Activated CD4-positive, CD25-positive, alpha-beta regulatory T cell treated with anti-CD3 and anti-CD28 coated beads, Interleukin-2, amount 50 U/mL, for 72 hours (primary cell): Measurements from ENCODE around the gene OXNAD1.

Source experiments
- DNase-seq: peaks from one replicate; pipeline ENCODE4 v3.0.0; 2021

OXNAD1 gene, protein sequence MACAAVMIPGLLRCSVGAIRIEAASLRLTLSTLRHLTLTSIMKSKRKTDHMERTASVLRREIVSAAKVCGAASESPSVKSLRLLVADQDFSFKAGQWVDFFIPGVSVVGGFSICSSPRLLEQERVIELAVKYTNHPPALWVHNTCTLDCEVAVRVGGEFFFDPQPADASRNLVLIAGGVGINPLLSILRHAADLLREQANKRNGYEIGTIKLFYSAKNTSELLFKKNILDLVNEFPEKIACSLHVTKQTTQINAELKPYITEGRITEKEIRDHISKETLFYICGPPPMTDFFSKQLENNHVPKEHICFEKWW

DNA sequence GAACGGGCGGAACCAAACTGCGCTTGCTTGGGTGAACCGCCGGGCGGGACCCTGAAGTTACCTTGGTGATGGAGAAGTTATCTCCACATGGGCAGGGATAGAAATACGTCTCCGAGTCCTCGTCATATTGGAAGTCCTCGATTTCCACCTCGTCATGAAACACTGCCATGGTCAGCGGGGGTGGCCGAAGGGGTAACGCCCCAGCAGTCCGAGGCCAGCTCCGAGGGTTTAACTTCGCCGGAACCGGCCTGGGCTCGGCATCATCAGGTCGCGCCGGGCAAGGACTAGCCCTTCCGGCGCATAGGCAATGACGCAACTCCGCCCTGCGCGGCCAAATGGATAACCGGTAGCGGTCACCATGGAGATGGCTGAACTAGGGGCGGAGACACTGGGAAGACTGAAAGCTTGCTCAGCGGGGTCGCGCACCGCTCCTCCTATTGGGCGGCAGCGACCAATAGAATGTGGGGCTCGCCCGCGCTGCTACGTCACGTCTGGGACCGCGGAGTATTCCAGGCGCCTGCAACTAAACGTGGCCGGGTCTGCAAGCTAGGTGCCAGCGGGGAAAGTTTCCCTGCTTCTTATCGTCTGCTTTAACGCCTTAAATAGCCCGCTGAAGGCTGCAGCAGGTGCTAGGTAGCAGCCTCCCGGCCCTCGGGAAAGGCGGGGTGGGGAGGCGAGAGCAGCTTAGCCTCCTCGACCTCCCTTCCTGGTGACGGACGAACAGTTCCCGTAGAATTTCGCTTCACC lies at the start of gene OXNAD1, which contains the start of gene DPH3:
Gene OXNAD1, plus strand, starts transcription at position 505 of the 747 bp plus-strand sequence. CDS start 5,741 bp downstream, outside the sequence.
Gene DPH3, minus strand, starts transcription at position 236 of the 747 bp plus-strand sequence. Its CDS starts 67 bp downstream, at position 169.
- DNase-seq: peak; percentile 98

DNA sequence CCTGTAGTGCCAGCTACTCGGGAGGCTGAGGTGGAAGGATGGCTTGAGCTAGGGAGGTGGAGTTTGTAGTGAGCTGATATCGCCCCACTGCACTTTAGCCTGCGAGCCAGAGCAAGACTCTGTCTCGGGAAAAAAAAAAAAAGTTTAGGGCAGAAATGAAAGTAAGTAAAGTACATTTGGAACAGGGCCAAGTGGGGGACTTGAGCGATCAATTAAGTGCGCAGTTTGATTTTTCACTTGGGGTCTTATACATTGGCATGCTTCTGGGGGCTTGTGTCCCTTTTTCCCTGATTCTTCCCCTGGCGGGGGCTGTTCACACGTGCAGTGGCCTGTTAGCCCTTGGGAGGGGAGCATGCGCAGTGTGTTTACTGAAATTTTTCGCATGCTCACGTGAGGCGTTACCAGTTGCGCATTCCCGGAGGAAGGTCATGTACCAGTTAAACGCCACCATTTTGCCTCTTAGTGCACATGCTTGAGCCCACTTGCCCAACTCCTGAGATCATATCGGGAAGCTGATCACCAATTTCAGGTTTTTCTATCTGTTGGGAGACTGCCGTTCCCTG lies 48.6 kb upstream of the OXNAD1 start:
- DNase-seq: no peak

DNA sequence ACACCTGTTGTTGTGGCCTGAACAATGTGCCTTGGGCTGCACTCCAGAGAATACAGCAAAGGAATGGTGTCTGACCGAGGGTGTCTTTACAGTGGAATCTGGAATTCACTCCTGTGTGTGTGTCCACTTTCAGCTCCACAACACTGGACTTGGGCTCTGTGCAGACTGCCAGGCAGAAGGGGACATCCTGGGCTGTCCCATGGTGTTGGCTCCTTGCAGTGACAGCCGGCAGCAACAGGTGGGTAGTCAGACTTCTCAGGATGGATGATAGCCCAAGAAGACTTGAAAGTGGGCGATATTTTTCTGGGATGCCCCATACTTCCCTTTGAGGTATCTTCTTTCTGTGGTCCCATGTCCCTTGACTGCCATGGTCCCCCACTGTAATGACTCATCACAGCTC lies 45.2 kb upstream of the OXNAD1 start:
- DNase-seq: no peak

DNA sequence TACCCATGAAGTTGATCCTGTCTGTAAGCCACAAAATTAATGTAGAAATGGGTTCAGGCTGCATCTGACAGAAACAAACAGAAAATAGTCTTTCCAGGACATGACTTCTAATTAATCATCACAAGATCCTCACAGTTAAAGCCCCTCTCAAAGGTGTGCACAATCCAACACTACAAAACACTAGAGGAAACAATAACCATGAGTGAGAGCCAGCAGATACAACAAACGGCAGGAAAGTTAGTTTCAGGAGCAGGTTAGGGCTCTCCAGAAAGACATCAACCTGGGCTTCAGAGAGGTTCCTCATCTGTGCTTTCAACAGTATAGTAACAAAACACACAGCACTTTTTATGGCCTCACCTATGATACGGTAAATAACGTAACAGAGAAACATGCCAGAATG lies 43.0 kb upstream of the OXNAD1 start:
- no peak for DNase-seq

DNA sequence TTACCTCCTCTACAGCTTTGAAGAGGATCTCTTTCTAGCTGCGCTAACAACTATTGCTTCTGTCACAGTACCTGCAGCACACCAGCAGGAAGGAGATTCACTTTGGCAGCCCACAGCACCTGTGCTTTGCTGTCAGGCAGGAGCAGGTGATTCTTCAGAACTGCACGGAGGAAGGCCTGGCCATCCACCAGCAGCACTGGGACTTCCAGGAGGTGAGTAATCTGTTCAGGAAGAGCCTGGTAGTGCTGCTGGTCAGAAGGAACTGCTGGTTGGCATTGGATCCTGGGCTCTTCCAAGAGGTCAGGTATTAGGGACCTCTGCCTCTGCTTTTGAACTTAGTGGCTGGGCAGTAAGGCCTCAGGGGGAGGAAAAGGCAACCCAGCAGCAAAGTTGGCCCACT lies 42.5 kb upstream of the OXNAD1 start:
- DNase-seq: no peak

DNA sequence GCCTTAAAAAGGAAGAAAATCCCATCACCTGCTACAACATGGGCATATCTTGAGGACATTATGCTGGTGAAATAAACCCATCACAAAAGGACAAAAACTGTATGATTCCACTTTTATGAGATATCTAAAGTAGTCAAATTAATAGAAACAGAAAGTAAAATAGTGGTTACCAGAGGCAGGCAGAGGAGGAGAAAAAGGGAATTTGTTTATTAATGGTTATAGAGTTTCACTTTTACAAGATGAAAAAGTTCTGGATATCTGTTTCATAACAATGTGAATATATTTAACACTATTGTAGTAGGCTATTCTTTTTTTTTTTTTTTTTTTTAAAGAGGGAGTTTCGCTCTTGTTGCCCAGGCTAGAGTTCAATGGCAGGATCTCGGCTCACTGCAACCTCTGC lies 40.7 kb upstream of the OXNAD1 start:
- DNase-seq: no peak

DNA sequence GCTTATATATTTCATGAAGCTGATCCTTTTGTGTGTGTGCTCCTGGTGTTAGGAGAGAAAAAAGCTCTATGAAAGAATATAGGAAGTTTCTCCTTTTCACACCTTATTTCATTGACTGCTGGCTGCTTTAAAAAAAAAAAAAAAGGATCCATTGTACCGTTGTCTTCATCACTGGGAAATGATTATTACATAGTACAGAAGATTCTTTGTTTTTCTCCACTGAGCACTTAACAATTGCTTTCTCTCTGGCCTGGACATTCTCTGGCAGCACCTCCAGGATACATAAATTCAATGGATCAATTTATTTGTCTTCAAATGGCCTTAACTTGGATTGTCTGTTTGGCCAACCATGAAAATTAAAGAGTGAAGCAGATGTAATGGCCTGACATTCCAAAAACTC lies 37.4 kb upstream of the OXNAD1 start:
- DNase-seq: no peak

DNA sequence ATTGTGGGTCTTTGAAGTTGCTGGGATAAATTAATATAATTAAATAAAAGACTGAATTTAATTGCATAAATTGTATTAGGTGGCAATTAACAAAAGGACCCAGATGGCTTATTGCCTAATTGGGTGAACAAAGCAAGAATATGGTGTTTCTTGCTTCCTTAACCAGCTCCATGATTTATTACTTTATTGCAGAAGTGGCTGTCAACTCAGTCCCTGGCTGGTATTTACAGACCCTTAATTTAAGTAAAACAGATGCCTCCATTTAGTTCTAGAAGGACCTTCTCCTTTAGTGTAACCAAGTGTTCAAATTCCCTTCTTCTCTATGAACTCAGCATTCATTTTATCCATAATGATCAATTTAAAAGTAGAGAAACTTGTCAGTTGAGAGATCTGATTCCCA lies 35.3 kb upstream of the OXNAD1 start:
- no peak for DNase-seq

DNA sequence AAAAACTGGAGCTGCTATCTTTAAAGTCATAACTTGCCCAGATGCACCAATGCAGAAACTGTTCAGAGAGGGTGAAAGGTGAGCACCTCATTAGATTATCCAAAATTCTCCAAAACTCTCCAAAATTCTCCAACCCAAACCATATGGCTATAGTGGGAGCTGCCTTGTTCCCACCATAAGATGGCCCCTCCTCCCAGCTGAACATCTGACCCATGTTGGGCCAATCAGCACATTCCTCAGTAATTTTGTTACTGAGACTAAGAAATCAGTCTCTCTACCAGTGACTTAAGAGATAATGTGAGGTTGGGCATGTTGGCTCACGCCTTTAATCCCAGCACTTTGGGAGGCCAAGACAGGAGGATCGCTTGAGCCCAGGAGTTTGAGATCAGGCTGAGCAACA lies 33.0 kb upstream of the OXNAD1 start:
- DNase-seq: no peak

DNA sequence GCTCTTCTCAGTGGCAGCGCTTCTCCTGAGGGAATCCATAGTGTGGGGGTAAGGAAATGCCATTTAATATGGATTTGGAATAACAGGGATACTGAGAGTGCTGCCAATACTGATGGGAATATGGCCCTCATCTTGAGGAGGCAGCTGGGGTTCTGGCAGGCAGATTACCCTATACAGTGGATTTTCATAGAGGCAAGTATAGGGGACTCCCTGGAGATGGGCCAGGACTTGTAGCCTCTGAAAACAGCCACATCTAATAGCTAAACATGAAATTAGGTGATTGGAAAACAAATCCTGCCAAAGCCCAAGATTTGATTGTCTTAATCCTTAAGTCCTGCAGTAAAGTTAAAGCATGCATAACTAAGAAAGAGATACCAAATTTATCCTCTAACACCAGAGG lies 31.2 kb upstream of the OXNAD1 start:
- no peak for DNase-seq

DNA sequence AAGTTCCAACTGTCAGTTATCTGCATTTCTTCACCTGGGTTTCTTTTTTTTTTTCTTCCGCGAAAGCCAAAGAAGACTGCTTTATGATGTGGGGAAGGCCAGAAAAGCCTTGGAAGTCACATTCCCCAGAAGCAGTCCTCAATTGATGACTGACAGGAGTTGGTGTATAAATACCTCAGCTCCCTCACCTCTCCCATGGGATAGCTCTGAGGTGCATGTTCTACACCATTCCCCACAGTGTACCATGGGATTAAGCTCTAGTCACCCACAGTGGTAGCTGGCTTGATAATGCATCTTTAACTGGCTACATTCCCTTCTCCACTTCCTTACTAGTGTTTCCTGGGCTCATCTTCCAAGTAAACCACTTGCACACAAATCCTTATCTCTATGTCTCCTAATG lies 30.7 kb upstream of the OXNAD1 start:
- DNase-seq: no peak

DNA sequence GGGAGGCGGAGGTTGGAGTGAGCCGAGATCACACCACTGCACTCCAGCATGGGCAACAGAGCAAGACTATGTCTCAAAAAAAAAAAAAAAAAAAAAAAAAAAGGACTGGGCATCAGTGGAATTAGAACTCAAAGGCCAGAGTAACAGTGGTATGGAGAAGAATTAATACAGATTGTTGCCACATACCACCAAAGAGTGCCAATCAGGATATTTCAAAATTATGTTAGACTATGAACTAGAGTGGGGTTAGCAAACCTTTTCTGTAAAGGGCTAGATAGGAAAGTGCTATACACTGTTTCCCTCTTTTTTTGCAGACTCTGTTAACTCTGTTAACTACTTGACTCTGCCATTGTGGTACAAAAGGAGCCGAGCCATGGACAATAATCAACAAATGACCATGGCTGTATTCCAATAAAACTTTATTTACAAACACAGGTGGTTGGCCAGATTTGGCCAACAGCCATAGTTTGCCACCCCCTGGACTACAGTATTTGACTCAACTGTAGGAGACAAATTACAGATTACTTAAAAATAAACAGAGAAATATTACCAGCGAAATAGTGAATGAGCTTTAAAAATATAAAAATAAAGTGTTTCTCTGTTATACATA lies 28.9 kb upstream of the OXNAD1 start:
- no peak for DNase-seq

DNA sequence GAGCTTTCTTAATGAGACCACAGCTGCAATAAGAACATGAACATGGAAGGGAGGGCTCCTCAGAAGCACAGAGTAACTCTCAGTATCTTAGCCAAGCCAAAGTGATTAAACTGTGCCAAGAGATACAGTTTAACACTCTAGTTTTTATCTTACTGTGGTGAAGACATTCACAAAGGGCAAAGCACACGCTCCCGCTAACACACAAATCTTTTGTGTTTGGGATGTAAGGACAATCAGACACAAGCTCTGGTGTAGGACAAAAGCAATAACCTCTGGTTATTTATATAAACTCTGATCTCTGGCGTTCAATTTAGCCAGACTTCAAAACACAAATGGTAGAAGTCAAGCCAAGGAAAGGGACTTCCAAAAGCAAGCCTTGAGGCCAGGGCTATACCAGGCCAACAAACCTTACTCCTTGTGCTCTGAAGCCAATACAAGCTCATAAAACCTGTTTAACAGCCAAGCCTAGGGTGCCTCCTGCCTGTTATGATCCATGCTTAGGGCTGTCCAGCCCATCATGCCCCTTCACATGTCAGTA lies 28.1 kb upstream of the OXNAD1 start:
- no peak for DNase-seq

DNA sequence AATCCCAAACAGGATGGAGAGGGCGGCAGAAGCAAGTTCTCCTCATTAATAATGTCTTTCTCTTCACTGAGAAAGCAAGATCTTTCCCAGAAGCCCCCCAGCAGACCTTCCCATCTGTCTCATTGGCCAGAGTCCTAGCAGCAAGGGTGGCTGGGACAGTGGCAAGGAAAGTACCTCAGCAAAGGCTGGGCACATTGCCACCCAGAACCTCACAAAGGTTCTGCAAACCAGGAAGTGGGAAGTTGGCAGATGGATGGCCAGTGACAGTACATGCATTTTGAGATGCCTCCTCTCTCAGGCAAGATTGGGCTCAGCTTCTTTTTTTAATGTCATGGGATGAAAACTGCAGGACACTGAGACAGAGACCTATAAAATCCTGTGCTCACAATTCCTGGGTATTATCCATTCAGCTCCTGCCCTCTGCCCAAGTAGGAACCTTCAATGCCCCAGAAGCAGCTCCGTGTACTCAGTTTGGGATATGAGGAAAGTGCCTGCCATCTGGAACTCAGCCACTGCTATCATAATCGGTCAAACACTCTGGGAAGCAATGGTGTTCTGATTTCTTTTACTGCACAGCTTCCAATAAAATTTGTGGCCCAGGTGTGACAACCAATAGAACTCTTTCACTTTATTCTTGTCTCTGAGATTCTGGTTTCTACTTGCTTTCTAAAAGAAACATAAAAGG lies 25.8 kb upstream of the OXNAD1 start:
- DNase-seq: no peak

DNA sequence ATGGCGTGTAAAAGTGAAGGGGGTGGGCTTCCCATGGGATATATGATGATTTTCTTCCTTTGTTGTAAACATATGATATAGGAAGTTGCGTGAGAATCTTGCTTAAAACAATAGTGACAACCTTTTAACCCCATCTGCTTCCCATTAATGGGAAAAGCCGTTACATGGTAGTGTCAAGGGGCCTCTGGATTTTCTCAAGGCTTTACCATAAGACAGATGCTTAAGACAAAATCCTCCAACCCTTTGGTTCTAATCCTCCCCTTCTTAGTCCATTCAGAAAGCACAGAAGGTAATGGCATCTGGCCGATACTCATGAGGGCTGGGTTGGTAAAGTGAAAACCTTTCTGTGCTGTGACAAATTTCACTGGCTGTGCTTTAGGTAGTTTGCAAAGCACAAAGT lies 25.2 kb upstream of the OXNAD1 start:
- no peak for DNase-seq

DNA sequence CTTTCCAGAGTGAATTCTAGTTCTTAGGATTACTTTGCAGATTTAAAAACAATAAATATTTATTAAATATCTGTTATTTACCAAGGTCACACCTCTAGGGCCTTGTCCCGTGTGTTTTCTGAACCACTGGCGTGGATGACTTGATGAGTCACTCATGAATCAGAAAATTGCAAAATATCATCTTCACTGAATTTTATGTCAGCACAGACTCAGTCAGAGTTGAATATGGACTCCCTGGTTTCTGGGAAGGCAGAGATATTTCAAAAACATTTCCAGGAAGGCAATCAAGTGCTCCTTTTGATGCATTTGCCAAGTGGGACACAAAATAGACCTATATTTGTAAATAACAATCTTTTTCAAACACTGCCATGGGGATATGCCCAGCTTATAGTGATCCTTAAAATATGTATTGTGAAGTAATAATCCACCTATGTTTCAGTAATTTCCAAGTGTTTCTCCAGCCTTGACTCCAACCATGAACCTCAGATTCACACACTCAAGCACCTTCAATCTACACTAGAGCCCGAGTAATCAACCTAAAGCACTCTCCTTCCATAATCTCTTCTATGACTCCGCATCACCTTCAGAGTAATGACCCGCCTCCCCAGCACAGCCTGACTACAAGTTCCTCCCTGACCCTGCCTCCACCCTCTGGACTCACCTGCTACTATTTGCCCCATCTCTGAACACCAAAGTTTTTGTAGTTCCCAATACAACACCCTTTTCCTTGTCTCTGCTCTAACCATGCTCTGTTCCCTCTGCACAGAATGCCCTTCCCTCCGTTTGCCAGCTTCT lies 24.6 kb upstream of the OXNAD1 start:
- DNase-seq: no peak

DNA sequence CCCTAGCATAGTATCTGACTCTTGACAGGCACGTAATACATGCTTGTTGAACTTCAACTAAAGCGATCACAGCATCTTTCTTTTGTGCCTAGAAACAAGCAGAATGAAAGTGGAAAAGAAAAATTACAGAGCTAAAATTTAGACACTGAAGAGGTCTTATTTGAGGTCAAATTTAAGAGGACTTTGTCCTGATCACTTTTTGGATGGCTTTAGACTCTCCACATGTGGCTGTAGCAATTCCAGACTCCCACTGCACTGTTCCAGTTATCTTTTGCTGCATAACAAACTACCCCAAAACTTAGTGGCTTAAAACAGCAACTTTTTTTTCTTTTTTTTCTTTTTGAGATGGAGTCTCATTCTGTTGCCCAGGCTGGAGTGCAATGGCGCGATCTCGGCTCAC lies 23.8 kb upstream of the OXNAD1 start:
- DNase-seq: no peak

DNA sequence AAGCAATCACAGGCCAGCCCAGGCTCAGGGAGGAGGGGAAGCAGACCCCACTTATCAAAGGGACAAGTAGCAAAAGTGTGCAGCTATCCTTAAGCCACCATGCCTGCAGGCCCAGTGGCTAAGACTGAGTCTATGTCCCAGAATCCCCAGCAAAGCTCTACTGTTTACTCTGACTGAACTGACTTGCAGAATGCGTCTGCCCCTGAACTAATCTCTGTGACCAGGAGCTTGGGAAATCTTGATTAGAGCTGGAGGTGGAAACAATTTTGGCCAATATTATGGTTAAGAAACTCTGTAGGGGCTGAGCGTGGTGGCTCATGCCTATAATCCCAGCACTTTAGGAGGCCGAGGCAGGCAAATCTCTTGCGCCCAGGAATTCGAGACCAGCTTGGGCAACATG lies 22.8 kb upstream of the OXNAD1 start:
- DNase-seq: no peak

DNA sequence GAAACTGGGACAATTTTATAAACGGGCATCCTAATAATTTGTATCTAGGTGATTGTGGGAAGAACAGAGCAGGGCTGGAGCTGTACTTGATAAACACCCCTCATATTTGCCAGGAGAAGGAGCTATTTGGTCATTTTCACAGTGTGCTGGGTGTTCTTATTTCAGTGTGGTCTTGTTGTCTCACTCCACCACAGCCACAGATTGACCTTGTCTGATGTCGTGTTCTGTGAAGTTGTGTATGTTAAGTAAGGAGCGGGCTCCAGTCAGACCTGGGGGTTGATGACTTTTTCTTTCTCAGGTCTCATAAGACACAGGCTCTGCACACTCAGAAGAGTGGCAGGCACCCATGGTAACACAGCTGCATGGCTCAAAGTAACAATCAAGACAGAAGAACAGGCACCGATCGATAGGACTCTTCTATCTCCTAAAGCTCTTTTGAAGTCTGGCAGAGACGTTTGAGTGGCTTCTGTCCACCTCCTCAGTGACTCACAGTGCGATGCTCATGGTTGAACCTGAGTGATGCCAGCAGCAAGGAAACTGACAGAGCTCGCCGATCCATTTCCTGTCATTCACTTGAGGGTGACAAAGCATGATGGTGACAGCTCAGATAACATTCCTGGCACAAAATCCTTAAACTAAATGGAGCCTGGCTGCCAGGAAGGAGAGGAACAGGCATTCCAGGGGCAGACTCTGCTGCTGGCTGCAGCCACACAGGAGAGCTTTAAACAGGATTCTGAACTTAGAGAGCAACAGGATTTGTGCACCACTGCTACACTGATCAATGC lies 21.1 kb upstream of the OXNAD1 start:
- DNase-seq: no peak

DNA sequence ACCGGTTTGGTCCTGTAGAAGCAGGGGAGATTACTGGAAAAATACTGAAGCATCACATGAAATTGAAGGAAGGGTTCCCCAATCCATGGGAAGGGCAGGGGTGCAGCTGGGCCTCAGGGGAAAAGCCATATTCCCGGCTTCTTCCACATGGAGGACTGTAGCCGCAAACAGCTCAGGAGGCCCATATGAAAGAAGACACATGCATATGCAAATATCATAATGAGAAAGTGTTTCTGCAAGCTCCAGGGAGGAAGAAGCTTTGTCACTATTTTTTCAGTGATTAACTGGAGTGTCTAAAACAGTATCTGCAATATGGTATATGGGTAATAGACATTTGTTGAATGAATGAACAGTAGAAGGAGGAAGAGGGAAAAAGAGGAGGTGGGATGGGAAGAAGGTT lies 19.4 kb upstream of the OXNAD1 start:
- DNase-seq: no peak
